Skin epidermis (tissue), 12 donors: ENCODE measurements around the gene APOD.
"Not testable (repeated sequence)": the region's sequence is repeated elsewhere in the genome, so short reads cannot be mapped to it uniquely, and the experiment has no call there.

ENCODE experiments used
- H3K27ac ChIP-seq, 21 experiments: fragments of 200-600 bp; sonication (generic) in 11 of 21; one replicate each; pipeline ENCODE4 v1.5.0; 2020; ENCODE audit warnings: mild to moderate bottlenecking in 3 of 21, inconsistent platforms in 2 of 21, moderate library complexity in 2 of 21
- H3K4me3 ChIP-seq, 7 experiments: fragments of 200-600 bp; sonication (generic) in 2 of 7; one replicate each; pipeline ENCODE4 v1.5.0; 2020; ENCODE audit warnings: inconsistent platforms in 2 of 7, mild to moderate bottlenecking in 2 of 7, moderate library complexity in 1 of 7

The APOD gene

DNA sequence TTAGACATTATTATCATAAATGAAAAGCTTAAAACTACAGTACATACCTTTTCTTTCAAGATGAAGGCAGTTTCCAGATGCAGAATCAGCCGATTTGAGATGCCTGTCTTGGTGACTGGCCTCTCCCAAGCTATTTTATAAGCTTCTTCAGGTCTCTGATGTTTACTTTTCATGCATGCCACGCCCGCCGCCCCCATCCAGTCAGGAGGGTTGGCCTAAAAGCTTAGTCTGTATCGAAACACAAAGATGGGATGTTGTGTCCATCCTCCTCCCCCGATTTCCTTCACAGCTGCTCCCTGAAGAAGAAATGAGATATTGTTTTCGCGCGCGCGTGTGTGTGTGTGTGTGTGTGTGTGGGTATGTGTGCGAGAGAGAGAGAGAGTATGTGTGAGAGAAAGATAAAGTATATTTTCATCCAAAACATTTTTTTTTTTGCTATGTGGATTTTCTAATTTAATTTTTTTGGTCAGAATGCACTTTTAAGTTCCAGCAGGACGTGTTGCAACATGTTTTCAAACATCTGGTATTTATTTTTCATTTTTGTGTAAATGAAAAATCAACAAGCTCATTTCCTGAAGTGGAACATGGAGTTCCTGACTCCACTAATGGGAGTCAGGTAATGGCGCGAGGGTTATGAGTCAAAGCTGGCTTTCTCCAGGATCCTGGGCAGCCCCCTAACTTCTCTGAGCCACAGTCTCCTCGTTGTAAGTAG is at the start of gene APOD:
TSS of gene APOD (minus strand) at position 110 of the 712 bp plus-strand sequence. CDS start 4,479 bp downstream, outside the sequence.
- peak within 1 kb of the TSS in 15 of 21 experiments; percentile 6 to 81 (median 40) for H3K27ac ChIP-seq
- peak within 1 kb of the TSS in 2 of 7 experiments; percentile 15 to 24 for H3K4me3 ChIP-seq

- not testable (repeated sequence) for H3K27ac ChIP-seq, H3K4me3 ChIP-seq
These were observed 49.6 kb upstream of the APOD start for GRCh38 chr3:195633351-195633750.

- not testable (repeated sequence) for H3K4me3 ChIP-seq, H3K27ac ChIP-seq
These were observed 48.9 kb upstream of the APOD start for GRCh38 chr3:195632501-195633185.

GRCh38 chr3:195632046-195632445 is 48.3 kb upstream of the APOD start:
- not testable (repeated sequence) for H3K27ac ChIP-seq, H3K4me3 ChIP-seq

DNA sequence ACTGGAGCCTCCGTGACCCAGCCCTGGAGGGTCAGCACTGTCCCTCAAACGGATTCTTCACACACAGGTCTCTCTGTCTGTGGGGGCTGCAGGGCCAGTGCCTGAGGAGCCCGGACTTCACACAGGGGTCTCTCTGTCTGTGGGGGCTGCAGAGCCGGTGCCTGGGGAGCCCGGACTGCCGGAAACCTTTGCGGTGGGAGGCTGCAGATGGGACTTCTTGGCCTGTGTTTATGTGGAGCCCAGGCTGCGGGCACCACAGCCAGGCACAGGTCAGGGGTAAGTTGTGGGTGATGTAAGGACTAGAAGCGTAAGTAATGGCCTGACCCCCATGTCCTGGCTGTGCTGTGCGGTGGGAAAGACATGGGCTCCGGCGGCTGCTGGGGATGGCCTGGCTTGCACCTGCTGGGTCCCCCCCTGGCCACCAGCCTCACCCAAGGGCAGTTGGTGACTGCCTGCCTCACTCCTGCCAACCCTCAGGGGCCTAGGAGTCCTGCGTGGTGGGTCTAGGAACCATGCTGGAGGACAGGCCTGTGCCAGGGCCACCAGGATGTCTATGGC is 47.3 kb upstream of the APOD start:
- not testable (repeated sequence) for H3K27ac ChIP-seq, H3K4me3 ChIP-seq

DNA sequence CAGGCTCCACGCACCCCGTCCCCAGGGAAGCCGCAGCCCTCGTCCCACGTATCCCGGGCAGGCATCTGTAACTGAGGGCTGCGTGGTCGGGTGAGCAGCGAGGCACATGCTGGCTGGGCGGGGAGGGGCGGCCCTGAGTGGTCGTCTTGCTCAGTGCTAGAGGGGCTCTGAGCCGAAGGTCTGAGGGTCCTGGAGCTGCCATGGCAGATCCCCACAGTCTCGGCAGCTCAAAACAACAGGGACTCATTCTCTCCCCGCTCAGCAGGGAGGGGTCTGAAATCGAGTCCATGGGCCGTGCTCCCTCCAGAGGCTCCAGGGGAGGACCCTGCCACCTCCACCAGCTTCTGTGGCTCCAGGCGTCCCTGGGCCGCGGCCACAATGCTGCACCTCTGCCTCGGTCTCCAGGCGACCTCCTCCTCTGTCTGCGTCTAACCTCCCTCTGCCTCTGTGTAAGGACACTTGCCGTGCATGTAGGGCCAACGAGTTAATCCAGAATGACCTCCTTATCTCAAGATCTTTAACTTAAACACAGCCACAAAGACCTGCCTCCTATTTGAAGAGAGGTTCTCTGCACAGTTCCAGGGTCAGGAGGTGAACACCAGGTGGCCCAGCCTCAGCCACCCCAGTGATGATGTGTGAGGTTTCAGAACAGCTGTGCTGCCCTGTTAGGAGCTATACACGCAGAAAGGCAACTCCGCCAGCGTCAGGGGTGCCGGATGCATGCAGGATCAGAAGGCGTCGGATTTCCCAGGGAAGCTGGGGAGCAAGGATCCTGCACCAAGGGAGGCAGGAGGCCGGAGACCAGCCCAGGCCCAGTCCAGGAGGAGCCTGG is 46.6 kb upstream of the APOD start:
- not testable (repeated sequence) for H3K27ac ChIP-seq, H3K4me3 ChIP-seq

DNA sequence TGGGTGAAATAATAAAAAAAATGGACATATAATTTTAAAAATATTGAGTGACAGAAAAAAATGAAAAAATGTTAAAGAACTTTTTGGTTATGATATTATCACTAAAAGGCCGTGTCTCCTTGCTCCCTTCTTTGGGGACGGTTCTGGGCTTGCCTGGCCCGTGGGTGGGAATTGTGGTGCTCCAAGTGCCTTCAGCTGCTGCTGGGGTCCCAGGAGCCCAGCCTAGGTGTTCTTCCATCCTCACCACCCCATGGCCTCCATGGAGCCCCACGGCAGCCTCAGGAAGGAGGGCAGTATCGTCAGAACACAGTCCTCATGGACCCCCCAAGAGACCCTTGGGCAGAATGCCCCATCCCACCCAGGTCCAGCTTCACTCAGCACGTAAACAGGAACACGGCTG is 45.9 kb upstream of the APOD start:
- H3K27ac ChIP-seq, H3K4me3 ChIP-seq: not testable (repeated sequence)

DNA sequence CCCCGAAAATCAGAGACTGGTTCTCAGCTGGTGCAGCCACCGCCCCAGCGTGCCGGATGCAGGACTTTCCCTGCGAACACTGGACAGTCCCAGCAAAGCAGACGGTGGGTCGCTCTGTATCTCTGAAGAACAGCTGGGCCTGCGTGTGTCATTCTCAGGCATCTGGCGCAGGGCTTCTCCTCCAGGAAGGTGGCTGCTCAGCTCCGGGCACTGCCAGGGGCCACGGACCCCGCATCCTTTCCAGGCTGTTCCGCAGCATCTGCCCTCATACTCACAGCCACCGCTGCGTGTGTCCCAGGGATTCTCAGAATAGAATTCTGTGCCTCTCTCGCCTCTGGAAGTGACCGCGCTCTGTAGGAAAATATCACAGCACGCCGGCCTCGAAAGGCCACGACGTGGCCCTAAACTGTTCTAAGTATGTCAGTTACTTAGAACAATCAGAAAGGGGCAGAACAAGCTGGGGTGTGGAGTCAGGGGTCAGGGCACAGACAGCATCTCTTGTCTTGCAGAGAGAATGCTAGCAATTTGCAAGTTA is 44.7 kb upstream of the APOD start:
- not testable (repeated sequence) for H3K27ac ChIP-seq, H3K4me3 ChIP-seq

DNA sequence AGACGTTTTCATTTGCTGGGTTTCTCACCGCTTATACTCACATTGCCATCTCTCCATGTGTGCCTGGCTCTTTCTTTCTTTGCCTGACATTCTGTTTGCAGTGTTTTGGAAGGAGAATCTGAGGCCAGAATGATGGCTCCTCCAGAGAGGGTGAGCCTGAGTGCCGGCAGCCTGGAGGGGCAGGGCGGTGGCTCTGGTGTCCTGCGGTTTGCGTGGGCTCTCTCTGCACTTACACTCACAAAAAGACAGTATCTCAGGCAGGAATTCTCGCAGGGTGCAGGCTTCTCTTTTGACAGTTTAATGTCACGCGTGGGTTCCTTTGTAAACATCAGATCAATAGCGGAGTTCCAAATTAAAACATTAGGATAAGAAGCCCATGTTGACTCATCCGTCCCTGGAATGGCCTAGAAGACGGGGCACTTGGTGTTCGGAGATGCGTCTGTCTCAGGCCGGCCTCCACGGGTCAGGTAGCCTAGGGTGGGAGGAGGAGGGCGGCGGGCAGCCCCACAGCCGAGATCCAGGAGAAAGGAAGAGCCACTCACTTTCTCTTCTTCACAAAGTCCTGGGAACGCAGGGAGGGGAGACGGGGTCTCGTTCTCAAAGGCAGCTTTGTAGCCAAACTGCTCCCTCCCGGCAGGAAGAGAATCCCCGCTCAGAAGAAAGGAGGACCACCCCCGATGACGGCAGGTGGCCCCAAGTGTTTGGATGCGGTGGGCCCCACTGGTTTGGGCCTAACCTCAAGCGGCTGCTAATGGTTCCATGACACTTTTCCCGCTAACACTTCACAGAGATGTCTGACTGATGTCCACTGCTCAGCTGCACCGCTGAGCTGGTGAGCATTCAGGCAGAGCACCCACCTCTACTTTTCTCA is 44.0 kb upstream of the APOD start:
- not testable (repeated sequence) for H3K4me3 ChIP-seq, H3K27ac ChIP-seq

GRCh38 chr3:195624603-195625560 is 41.1 kb upstream of the APOD start:
- peak overlapping the region in 1 of 7 experiments; percentile 26 for H3K4me3 ChIP-seq
- not testable (repeated sequence) for H3K27ac ChIP-seq

DNA sequence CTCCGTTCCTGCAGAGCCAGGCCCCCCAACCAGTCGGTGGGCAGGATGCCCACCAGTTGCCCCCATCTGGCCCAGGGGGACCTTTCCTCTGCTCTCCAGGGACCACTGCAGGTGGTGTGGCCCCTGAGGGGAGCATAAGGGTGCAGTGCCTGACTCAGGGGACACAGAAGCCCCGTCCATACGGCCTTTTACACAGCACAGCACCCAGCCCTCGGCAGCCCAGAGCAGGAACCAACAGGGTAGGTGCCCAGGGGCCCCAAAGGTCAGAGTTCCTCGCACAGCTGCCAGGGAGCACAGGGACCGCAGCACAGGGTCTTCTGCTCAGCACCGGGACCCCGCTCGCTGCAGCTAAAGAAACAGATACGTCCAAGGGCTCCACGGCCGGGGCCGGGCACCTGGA is 40.4 kb upstream of the APOD start:
- H3K4me3 ChIP-seq, H3K27ac ChIP-seq: not testable (repeated sequence)

DNA sequence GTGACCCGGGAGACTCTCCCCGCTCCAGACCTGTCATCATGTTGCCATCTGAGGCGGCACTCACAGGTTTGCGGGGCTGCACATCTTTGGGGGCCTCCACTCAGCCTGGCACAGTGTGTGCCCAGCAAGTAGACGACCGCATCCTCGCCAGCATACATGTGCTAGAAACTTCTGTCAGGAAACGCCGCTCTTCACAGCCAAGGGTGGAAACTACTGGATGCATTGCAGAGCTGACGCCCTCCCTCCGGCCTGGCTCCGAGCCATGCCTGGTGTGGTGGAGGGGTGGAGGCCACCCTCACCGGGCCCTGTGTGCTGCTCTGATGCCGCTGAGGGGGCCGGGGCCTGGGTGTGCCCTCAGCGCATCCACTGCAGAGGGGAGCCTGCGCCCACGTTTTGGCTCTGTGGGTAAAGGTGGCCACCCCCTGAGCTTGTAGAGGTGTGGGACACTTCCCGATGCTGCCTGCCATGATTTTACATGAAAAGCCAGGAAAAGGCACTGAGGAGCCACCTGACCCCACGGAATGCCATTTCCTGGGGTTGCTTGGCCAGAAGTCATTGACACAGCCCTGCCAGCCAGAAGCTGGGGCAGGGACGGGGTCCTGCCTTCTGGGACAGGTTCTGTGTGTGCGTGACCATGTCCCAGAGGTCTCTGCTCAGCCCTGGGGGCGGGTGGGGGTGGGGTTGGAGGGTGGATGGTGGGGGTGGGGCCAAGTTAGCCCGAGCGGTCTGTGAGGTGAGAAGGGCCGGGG is 39.7 kb upstream of the APOD start:
- H3K4me3 ChIP-seq, H3K27ac ChIP-seq: not testable (repeated sequence)

- H3K4me3 ChIP-seq = not testable (repeated sequence)
These were observed 38.9 kb upstream of the APOD start for GRCh38 chr3:195622523-195623170.

GRCh38 chr3:195622012-195622411 is 38.3 kb upstream of the APOD start:
- H3K27ac ChIP-seq, H3K4me3 ChIP-seq: not testable (repeated sequence)

More at GRCh38 chr3:195622523-195623170, 38.9 kb upstream of the APOD start:
- H3K27ac ChIP-seq = not testable (repeated sequence)

GRCh38 chr3:195621095-195621494 is 37.4 kb upstream of the APOD start:
- H3K4me3 ChIP-seq, H3K27ac ChIP-seq: not testable (repeated sequence)

GRCh38 chr3:195620476-195620875 is 36.7 kb upstream of the APOD start:
- H3K4me3 ChIP-seq, H3K27ac ChIP-seq: not testable (repeated sequence)
